GM12878 (cell line): Measurements from ENCODE around the gene AKT3. TPM values are rescaled to one million over a fixed set of nuclear protein-coding genes. Genes with fewer than 3 reads are reported as not detected.

ENCODE experiments used
- polyA plus RNA-seq, 11 experiments: library from polyadenylated mRNA; depleted of rRNA in 4 of 11; unstranded in 6 of 11; stranded (reverse) in 5 of 11; fragments of >200 nt; fragmentation: Nextera tagmentation in 4 of 11; fragmentation: Illumina TruSeq in 1 of 11; extraction: Ambion mirVana in 4 of 11; extraction: Trizol in 1 of 11; gene quantifications; 1 replicate in 1 of 11; 2 replicates in 10 of 11; pipeline versions ENCODE4 v1.2.1 to v1.2.3, GENCODE V29; 2011 to 2016; ENCODE audit warnings: inconsistent platforms in 2 of 11, missing spikeins in 2 of 11, low read depth in 1 of 11
- total RNA-seq, 4 experiments: library from RNA; depleted of rRNA in 3 of 4; stranded (reverse); fragments of >200 nt in 3 of 4; fragmentation: Illumina TruSeq in 1 of 4; extraction: Trizol in 1 of 4; gene quantifications; 2 replicates each; pipeline versions ENCODE4 v1.2.1 to v1.2.3, GENCODE V29; 2013 to 2021
- TF ChIP-seq, protein P1 (sequence below): IDR thresholded peaks from 2 replicates; pipeline ENCODE4 v1.6.1; 2012; ENCODE audit warnings: mild to moderate bottlenecking, low read depth, low read length
- TF ChIP-seq, protein P2 (sequence below): fragments of 450-650 bp; IDR thresholded peaks from 2 replicates; pipeline ENCODE4 v1.6.1; 2017; ENCODE audit warnings: mild to moderate bottlenecking, moderate library complexity
- TF ChIP-seq, protein P3 (sequence below): IDR thresholded peaks from 2 replicates; pipeline ENCODE4 v1.6.1; 2012; ENCODE audit warnings: low read length, inconsistent platforms

Gene AKT3
- total and polyA plus RNA-seq, 10 of the 15 experiments (the other 5 are each of a cell fraction or from before 2014, with no cell fraction given): 0.03 to 0.56 (median 0.19) TPM

- TF ChIP-seq, protein P1, sequence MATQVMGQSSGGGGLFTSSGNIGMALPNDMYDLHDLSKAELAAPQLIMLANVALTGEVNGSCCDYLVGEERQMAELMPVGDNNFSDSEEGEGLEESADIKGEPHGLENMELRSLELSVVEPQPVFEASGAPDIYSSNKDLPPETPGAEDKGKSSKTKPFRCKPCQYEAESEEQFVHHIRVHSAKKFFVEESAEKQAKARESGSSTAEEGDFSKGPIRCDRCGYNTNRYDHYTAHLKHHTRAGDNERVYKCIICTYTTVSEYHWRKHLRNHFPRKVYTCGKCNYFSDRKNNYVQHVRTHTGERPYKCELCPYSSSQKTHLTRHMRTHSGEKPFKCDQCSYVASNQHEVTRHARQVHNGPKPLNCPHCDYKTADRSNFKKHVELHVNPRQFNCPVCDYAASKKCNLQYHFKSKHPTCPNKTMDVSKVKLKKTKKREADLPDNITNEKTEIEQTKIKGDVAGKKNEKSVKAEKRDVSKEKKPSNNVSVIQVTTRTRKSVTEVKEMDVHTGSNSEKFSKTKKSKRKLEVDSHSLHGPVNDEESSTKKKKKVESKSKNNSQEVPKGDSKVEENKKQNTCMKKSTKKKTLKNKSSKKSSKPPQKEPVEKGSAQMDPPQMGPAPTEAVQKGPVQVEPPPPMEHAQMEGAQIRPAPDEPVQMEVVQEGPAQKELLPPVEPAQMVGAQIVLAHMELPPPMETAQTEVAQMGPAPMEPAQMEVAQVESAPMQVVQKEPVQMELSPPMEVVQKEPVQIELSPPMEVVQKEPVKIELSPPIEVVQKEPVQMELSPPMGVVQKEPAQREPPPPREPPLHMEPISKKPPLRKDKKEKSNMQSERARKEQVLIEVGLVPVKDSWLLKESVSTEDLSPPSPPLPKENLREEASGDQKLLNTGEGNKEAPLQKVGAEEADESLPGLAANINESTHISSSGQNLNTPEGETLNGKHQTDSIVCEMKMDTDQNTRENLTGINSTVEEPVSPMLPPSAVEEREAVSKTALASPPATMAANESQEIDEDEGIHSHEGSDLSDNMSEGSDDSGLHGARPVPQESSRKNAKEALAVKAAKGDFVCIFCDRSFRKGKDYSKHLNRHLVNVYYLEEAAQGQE: no peak
- TF ChIP-seq, protein P2, sequence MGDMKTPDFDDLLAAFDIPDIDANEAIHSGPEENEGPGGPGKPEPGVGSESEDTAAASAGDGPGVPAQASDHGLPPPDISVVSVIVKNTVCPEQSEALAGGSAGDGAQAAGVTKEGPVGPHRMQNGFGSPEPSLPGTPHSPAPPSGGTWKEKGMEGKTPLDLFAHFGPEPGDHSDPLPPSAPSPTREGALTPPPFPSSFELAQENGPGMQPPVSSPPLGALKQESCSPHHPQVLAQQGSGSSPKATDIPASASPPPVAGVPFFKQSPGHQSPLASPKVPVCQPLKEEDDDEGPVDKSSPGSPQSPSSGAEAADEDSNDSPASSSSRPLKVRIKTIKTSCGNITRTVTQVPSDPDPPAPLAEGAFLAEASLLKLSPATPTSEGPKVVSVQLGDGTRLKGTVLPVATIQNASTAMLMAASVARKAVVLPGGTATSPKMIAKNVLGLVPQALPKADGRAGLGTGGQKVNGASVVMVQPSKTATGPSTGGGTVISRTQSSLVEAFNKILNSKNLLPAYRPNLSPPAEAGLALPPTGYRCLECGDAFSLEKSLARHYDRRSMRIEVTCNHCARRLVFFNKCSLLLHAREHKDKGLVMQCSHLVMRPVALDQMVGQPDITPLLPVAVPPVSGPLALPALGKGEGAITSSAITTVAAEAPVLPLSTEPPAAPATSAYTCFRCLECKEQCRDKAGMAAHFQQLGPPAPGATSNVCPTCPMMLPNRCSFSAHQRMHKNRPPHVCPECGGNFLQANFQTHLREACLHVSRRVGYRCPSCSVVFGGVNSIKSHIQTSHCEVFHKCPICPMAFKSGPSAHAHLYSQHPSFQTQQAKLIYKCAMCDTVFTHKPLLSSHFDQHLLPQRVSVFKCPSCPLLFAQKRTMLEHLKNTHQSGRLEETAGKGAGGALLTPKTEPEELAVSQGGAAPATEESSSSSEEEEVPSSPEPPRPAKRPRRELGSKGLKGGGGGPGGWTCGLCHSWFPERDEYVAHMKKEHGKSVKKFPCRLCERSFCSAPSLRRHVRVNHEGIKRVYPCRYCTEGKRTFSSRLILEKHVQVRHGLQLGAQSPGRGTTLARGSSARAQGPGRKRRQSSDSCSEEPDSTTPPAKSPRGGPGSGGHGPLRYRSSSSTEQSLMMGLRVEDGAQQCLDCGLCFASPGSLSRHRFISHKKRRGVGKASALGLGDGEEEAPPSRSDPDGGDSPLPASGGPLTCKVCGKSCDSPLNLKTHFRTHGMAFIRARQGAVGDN: no peak
- TF ChIP-seq, protein P3, sequence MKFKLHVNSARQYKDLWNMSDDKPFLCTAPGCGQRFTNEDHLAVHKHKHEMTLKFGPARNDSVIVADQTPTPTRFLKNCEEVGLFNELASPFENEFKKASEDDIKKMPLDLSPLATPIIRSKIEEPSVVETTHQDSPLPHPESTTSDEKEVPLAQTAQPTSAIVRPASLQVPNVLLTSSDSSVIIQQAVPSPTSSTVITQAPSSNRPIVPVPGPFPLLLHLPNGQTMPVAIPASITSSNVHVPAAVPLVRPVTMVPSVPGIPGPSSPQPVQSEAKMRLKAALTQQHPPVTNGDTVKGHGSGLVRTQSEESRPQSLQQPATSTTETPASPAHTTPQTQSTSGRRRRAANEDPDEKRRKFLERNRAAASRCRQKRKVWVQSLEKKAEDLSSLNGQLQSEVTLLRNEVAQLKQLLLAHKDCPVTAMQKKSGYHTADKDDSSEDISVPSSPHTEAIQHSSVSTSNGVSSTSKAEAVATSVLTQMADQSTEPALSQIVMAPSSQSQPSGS: no peak
These were observed 63.5 kb downstream of the AKT3 start (continued) for GRCh38 chr1:243786531-243786930.
